Suprapubic skin (tissue), 3 donors: ENCODE data around the gene ADGRD1.

Source experiments
- CTCF ChIP-seq, 2 donors: fragments of 200-600 bp in 1 of 2; fragments of 450-650 bp in 1 of 2; sonication (generic) in 1 of 2; IDR thresholded peaks; one replicate each; pipeline ENCODE4 v1.5.1; 2016 to 2019; ENCODE audit warnings: antibody characterized with exemption in 2 of 2, mild to moderate bottlenecking in 1 of 2, moderate library complexity in 1 of 2
- POLR2A ChIP-seq, 2 donors: fragments of 450-650 bp; IDR thresholded peaks; one replicate each; pipeline ENCODE4 v1.6.1; 2017; ENCODE audit warnings: antibody characterized with exemption in 2 of 2, mild to moderate bottlenecking in 2 of 2, moderate library complexity in 2 of 2

- TF ChIP-seq CTCF (IDR thresholded peaks at IDR 0.05) (no peak), POLR2A (IDR thresholded peaks at IDR 0.05) (no peak)
Measured at GRCh38 chr12:130959632-130960031, 5.9 kb downstream of the ADGRD1 start.
